ENCODE results near the gene GGA1. TPM values are rescaled to one million over a fixed set of nuclear protein-coding genes. Genes with fewer than 3 reads are reported as not detected.

The GGA1 gene
- total and polyA plus RNA-seq, 2 donors (not counting 1 experiment from before 2014, with no cell fraction given): 137 to 154 TPM

DNA sequence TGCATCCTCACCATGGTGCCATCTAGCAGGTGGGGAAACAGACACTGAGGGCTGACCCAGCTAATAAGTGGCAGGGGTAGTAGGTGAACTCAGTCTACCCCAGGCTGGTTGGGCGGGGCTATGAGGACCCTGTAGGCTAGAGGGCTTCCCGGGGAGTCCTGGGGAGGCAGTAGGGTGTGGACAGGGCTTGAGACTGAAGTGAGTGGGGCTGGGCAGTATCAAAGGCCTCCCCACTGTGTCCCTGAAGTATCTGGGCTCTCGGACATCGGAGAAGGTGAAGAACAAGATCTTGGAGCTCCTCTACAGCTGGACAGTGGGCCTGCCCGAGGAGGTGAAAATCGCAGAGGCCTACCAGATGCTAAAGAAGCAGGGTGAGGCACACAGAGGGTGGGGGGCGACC is 11.4 kb downstream of the GGA1 start:
- TF ChIP-seq, protein P1, sequence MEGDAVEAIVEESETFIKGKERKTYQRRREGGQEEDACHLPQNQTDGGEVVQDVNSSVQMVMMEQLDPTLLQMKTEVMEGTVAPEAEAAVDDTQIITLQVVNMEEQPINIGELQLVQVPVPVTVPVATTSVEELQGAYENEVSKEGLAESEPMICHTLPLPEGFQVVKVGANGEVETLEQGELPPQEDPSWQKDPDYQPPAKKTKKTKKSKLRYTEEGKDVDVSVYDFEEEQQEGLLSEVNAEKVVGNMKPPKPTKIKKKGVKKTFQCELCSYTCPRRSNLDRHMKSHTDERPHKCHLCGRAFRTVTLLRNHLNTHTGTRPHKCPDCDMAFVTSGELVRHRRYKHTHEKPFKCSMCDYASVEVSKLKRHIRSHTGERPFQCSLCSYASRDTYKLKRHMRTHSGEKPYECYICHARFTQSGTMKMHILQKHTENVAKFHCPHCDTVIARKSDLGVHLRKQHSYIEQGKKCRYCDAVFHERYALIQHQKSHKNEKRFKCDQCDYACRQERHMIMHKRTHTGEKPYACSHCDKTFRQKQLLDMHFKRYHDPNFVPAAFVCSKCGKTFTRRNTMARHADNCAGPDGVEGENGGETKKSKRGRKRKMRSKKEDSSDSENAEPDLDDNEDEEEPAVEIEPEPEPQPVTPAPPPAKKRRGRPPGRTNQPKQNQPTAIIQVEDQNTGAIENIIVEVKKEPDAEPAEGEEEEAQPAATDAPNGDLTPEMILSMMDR (IDR thresholded peaks at IDR 0.05): no peak
- no peak for TF ChIP-seq EZH2 (IDR thresholded peaks at IDR 0.05; ENCODE audit: borderline replicate concordance, insufficient read depth, low read depth, low read length, poor library complexity, severe bottlenecking)
- Histone ChIP-seq H3K27me3 (replicated peaks in 1 of 4; ENCODE audit: control extremely low read depth in 1 of 4, control insufficient read depth in 3 of 4, insufficient read depth in 4 of 4, low read length in 3 of 4) (no peaks in the 10 kb centered on the region), H3K79me2 (ENCODE audit: control insufficient read depth, insufficient read depth, low read length) (peaks cover 3% of the 10 kb centered on the region), H3K4me1 (ENCODE audit: control insufficient read depth in 2 of 2, insufficient read depth in 2 of 2, low read length in 2 of 2) (peaks cover 8 to 60% of the 10 kb centered on the region in 2 donors), H3K9me3 (ENCODE audit: control extremely low read depth in 1 of 3, control insufficient read depth in 2 of 3, insufficient read depth in 1 of 3, low read length in 2 of 3) (no peaks in the 10 kb centered on the region), H3K27ac (ENCODE audit: low read length in 2 of 2) (no peak overlapping the region), H2AFZ (ENCODE audit: insufficient read depth, low read depth, low read length, poor library complexity, severe bottlenecking) (no peak overlapping the region), H4K20me1 (ENCODE audit: control insufficient read depth, insufficient read depth, low read length, poor library complexity, severe bottlenecking) (no peaks in the 10 kb centered on the region), H3K4me3 (ENCODE audit: control extremely low read depth in 1 of 5, extremely low read depth in 1 of 5, insufficient read depth in 1 of 5, low read depth in 2 of 5, low read length in 4 of 5) (no peak overlapping the region), H3K4me2 (replicated peaks; ENCODE audit: low read depth, low read length, poor library complexity, severe bottlenecking) (no peak overlapping the region), H3K9ac (ENCODE audit: low read length) (no peak overlapping the region), H3K36me3 (replicated peaks in 1 of 2; ENCODE audit: control extremely low read depth in 1 of 2, control insufficient read depth in 1 of 2, extremely low read depth in 1 of 2, insufficient read depth in 2 of 2, low read length in 1 of 2) (peaks cover 4 to 47% of the 10 kb centered on the region in 2 experiments)
- ChIA-PET POLR2A (interaction anchor here (1.2 to 1.7 kb wide), 2 partner anchors 11 to 23 kb away, joined by 3 read pairs; partner anchors contain the start of gene GGA1), CTCF (interaction anchor here (0.6 to 30.7 kb wide), 6 partner anchors 12 to 168 kb away, joined by 4 to 620 read pairs (median 6); partner anchors contain the start of genes GGA1, LGALS1, NOL12 and PDXP)
- Mint-ChIP-seq H3K9me3 (ENCODE audit: insufficient read depth) (no peaks in the 10 kb centered on the region), H3K27me3 (no peaks in the 10 kb centered on the region), H3K4me3 (no peak overlapping the region), H3K27ac (no peak overlapping the region), H3K4me1 (peaks cover 40% of the 10 kb centered on the region)
- ATAC-seq (ENCODE audit: low read depth) (no peak), DNase-seq (no peak)
- 94% methylated on average over 7 of the region's 7 CpGs for WGBS (ENCODE audit: insufficient coverage)
- intact Hi-C loops (cut with micrococcal nuclease): no loop called here

DNA sequence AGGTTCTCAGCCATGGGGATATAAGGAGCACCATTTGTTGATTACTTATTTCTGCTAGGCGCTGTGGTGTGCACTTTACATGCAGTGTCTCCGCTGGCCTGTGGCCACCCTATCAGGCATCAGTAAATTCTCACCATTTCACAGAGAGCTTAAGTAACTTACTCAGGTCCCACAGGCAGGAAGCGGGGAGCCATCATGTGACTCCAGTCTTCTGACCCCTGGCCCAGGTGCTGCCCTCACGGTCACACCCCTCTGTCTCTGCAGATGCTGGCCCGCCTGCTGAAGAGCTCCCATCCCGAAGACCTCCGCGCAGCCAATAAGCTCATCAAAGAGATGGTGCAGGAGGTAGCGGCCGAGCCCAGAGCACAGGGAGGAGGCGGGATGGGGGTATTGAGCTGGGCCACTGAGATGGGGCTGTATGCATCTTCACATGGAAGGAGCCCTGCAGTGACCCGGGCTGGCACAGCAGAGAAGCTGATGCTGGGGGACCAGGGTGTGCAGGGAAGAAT is 12.8 kb downstream of the GGA1 start:
- peaks cover 21 to 69% of the 10 kb centered on the region in 2 donors for H3K4me1 ChIP-seq (ENCODE audit: control insufficient read depth in 2 of 2, insufficient read depth in 2 of 2, low read length in 2 of 2)
- Mint-ChIP-seq H3K4me3 (no peak overlapping the region), H3K27ac (peak overlapping the region; percentile 56), H3K4me1 (peaks cover 49% of the 10 kb centered on the region), H3K27me3 (no peaks in the 10 kb centered on the region), H3K9me3 (ENCODE audit: insufficient read depth) (no peaks in the 10 kb centered on the region)
- H2AFZ ChIP-seq (ENCODE audit: insufficient read depth, low read depth, low read length, poor library complexity, severe bottlenecking): no peak overlapping the region
- ChIA-PET POLR2A (no interaction called here), CTCF (interaction anchor here (1.5 to 30.7 kb wide), 4 partner anchors 14 to 59 kb away, joined by 4 to 620 read pairs (median 95); partner anchors contain the start of genes LGALS1, NOL12, PDXP and SH3BP1)
- H3K9me3 ChIP-seq (ENCODE audit: control extremely low read depth in 1 of 3, control insufficient read depth in 2 of 3, insufficient read depth in 1 of 3, low read length in 2 of 3): no peaks in the 10 kb centered on the region
- no peak for TF ChIP-seq EZH2 (IDR thresholded peaks at IDR 0.05; ENCODE audit: borderline replicate concordance, insufficient read depth, low read depth, low read length, poor library complexity, severe bottlenecking)
- TF ChIP-seq, protein P1 (IDR thresholded peaks at IDR 0.05): no peak
- H3K9ac ChIP-seq (ENCODE audit: low read length): no peak overlapping the region
- intact Hi-C loops (cut with micrococcal nuclease): no loop called here
- 90% methylated on average over 11 of the region's 12 CpGs for WGBS (ENCODE audit: insufficient coverage)
- no peak overlapping the region for H3K4me2 ChIP-seq (replicated peaks; ENCODE audit: low read depth, low read length, poor library complexity, severe bottlenecking)
- H3K4me3 ChIP-seq (ENCODE audit: control extremely low read depth in 1 of 5, extremely low read depth in 1 of 5, insufficient read depth in 1 of 5, low read depth in 2 of 5, low read length in 4 of 5): no peak overlapping the region
- H3K79me2 ChIP-seq (ENCODE audit: control insufficient read depth, insufficient read depth, low read length): peaks cover 11% of the 10 kb centered on the region
- no peaks in the 10 kb centered on the region for H3K27me3 ChIP-seq (replicated peaks in 1 of 4; ENCODE audit: control extremely low read depth in 1 of 4, control insufficient read depth in 3 of 4, insufficient read depth in 4 of 4, low read length in 3 of 4)
- peaks cover 4 to 52% of the 10 kb centered on the region in 2 experiments for H3K36me3 ChIP-seq (replicated peaks in 1 of 2; ENCODE audit: control extremely low read depth in 1 of 2, control insufficient read depth in 1 of 2, extremely low read depth in 1 of 2, insufficient read depth in 2 of 2, low read length in 1 of 2)
- ATAC-seq (ENCODE audit: low read depth) (no peak), DNase-seq (no peak)
- no peak overlapping the region for H3K27ac ChIP-seq (ENCODE audit: low read length in 2 of 2)
- no peaks in the 10 kb centered on the region for H4K20me1 ChIP-seq (ENCODE audit: control insufficient read depth, insufficient read depth, low read length, poor library complexity, severe bottlenecking)

All from B cell (primary cell).